Measurements from ENCODE around the gene YARS1.

Gene YARS1

DNA sequence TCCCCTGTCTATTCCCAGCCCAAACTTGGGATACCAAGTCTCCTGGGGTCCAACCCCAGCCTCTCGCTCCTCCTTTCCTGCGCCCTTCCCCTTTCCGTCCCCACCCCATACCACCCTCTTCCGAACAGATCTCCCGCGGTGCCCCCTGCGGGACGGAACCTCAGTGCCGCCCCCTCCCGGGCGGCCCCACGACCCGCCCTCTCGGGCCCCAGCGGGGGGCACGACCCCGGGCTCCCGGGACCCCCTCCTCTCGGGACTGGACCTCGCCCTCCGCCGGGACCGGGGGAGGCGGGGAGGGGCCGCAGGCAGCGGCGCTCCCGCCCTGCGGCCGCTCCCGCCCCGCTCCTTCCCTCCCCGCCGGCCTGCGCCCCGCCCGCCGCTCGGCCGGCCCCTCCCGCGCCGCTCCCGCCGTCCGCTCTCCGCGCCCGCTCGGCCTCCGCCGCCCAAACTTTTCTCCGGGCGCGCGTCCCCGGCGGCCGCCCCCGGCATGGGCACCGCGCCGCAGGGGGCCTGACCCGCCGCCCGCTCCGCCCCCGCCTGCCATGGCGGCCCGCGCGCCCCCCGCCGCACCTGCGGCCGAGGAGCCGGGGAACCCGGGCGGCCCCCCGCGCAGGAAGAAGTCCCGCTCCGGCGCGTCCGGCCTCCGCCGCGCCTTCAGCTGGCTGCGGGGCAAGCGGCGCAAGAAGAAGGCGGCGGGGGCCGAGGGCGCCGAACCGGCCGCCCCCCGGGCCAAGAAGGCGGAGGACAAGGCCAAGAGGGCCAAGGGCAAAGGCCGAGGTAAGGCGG is 75.6 kb downstream of the YARS1 start:
- FAIRE-seq = no peak

DNA sequence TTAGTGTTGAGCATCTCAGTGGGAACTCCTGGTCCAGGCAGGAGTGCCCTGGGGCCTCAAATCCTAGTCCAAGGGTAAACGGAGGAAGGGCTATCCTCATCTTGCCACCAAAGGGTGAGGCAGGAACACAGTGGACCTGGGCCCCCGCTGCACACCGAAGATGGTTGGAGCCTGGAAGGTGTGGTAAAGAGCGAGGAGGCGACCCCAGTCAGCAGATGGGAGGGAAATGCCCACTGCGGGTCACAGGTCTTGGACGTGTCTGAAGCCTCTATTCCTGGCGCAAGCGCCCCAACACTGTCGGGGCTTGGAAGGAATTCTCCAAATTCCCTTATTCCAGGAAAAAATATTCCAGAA is 76.1 kb downstream of the YARS1 start:
- FAIRE-seq = no peak

DNA sequence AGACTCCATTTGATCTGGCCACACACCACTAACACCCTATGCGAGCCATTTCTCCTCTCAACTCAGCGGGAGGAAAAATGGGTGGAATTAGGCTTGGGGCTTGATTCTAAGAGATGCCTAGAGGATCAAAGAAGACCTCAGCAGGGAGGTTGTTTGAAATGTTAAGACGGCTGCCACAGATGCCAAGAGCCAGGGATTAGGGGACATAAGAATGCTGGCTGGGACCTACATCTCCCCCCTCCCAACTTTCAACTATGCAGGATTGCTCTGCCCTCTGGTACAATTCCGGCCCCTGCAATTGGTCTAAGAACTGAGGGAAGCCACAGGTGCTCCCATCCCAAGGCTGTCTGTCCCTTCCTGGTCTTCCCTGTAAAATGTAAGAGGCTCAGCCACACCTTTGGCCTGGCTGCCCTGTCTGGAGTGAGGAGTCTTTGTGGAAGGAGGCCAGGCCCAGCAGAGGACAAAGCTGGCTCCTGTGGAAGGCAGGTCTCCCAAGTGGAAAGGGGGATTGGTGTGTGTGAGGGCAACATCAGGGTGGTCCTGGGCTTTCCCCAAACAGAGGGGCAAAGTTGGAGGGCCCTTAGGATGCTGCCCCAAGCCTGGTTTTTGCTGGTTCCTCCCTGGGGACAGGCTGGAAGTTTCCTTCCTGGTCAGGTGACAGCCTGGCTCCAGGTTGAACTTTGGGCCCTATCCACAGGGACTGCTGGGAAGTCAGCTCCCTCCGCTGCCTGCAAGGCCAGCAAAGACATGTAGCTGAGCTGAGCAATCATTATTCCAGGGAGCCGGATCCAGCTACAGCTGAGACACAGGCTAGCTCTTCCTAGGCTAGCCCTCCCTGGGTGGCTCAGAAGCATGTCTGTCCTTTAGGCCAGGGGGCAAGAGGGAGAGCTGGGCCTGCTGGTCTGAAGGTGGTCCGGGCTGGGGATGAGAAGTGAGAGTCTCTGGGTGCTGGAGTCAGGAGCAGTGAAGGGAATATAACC is 80.1 kb downstream of the YARS1 start:
- no peak for FAIRE-seq

DNA sequence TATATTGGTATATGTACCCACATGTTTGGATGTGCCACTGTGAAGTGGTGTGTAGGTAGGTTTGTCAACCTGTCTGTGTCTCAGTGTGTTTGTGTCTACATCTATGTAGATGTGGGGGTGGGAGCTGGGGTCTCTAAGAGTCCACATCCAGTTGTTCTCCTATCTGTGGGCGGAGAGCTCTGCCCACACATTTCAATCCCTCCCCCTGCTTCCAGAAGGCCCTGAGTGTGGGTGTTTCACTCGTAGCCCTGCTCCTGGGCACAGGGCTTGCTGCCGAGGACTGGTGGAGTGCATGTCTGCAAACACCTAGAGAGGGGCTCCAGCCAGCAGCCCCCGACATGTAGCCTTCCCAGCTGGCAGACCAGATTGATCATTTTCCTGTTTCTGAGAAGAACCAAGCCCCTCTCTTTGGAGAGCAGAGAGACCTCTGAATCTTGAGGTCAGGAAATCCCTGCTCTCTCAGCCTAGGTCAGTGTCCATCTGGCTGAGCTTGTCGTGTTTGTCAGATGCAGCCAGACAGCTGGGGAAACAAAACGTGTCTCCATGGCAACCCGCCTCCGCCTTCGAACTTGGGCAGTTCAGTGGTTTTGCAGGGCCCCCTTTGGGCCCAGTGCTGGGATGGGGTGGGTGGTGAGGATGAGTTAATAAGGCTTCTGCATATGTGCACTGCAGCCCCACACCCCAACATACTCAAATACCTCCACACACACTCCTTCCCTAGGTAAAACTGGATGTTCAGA is 83.4 kb downstream of the YARS1 start:
- FAIRE-seq = no peak

DNA sequence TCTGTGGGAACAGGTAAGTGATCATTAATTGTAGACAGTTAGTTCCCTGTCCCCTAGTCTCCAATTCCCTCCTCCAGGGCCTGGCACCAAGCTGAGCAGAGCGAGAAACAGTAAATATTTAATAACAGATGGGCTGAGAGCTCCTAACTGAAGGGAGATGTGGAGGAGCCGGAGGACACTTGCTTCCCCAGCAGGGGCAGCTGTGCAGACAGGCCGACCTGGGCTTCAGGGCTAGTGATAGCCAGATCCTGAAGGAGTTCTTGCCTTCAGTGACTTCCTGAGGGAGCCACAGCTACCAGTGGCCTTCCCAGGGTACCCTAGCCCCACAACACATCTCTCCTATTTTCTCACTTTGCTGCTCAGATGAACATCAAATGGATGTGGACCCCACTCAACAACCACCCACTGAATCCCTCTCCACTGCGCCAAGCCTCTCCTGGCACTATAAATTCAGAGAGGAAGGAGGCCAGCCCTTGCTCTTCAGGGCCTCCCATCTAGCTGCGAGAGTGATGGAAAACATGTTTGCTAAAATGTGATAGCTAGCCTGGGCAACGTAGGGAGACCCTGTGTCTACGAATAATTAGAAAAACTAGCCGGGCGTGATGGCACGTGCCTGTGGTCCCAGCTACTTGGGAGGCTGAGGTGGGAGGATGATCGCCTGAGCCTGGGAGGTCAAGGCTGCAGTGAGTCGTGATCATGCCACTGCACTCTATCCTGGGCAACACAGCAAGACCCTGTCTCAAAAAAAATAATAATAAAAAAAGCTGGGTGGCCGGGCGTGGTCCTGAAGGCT is 87.7 kb downstream of the YARS1 start:
- no peak for FAIRE-seq

DNA sequence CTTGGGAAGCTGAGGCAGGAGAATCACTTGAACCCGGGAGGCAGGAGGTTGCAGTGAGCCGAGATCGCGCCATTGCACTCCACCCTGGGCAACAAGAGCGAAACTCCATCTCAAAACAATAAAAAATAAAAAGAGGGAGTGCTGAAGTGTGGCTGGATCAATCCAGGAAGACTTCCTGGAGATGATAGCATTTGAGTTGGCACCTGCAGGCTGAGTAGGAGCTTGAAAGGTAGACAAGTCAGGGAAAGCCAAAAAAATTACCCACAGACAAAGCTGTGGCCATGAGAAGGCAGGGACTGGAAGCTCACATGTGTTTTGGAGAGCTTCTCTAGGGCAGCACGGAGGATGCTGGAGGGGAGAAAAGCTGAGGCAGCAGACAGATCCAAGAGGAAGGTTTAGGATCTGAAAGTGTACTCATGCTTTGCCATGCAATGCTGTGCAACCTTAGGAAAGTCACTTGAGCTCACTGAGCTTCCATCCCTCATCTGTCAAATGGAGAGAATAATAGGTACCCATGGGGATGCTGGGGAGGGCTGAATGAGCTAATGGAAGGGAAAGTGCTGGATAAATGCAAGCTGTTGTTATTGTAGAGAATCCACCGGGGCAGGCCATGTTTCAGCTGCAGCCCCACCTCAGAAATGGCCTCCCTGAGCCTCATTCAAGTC is 88.6 kb downstream of the YARS1 start:
- no peak for FAIRE-seq

DNA sequence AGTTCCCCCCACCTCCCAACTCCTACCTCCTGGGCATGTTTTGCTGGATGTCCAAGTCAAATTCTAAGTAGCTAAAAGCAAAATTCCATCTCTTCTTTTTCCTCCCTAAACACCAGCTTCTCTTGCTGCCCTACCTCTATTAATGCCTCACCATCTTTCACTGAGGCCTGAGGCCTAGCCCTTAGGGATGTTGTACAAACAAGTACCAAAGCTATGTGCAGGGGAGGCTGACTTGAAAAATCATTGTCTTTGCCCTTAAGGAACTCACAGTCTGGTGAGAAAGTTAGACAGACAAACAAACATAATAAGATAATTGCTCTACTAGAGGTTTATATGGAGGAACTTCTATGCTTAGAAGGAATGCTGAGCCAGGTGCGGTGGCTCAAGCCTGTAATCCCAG is 89.3 kb downstream of the YARS1 start:
- no peak for FAIRE-seq

DNA sequence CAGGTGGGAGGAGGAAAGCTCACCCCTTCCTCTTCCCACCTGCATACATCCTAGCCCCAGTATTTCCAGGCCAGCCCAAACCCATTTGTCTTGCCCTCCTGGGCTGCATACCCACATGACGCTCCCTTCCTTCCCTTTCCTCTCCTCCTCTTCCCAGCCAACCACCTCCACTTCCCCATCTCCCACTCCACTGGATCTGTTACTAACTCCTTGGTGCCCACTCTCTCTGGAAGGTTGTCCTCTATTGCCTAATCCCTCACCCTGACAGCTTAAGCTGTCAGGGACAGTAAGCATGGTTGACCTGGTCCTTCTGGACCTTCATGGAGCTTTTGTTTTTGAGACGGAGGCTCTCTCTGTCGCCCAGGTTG is 91.6 kb downstream of the YARS1 start:
- no peak for FAIRE-seq

All from endometrium (tissue), 2 donors.